Fibroblast of lung (primary cell): ENCODE measurements around the gene TAOK3.

Experiments used
- EZH2 ChIP-seq: IDR thresholded peaks from 2 replicates; pipeline ENCODE4 v1.5.1; 2012; ENCODE audit warnings: low read length, control low read depth, mild to moderate bottlenecking; ENCODE audit errors: missing control alignments
- TF ChIP-seq, protein P1 (sequence below), 2 donors: IDR thresholded peaks in 1 of 2; conservative IDR thresholded peaks in 1 of 2; 1 replicate in 1 of 2; 2 replicates in 1 of 2; pipeline ENCODE4 v1.5.1; 2011 to 2012; ENCODE audit warnings: low read length in 2 of 2, control low read depth in 1 of 2, inconsistent platforms in 1 of 2, low read depth in 1 of 2, mild to moderate bottlenecking in 1 of 2

- no peak for TF ChIP-seq EZH2
- TF ChIP-seq, protein P1, sequence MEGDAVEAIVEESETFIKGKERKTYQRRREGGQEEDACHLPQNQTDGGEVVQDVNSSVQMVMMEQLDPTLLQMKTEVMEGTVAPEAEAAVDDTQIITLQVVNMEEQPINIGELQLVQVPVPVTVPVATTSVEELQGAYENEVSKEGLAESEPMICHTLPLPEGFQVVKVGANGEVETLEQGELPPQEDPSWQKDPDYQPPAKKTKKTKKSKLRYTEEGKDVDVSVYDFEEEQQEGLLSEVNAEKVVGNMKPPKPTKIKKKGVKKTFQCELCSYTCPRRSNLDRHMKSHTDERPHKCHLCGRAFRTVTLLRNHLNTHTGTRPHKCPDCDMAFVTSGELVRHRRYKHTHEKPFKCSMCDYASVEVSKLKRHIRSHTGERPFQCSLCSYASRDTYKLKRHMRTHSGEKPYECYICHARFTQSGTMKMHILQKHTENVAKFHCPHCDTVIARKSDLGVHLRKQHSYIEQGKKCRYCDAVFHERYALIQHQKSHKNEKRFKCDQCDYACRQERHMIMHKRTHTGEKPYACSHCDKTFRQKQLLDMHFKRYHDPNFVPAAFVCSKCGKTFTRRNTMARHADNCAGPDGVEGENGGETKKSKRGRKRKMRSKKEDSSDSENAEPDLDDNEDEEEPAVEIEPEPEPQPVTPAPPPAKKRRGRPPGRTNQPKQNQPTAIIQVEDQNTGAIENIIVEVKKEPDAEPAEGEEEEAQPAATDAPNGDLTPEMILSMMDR (conservative IDR thresholded peaks at IDR 0.05 in 1 of 2, IDR thresholded peaks at IDR 0.05 in 1 of 2; ENCODE audit: low read depth in 1 of 2, low read length in 2 of 2), result no peak
Observed at GRCh38 chr12:118183711-118184110, 189.0 kb downstream of the TAOK3 start.
